Stimulated activated CD4-positive, alpha-beta T cell treated with anti-CD3 and anti-CD28 coated beads, Interleukin-2, amount 100 ng/mL, for 4 hours (primary cell): ENCODE measurements around the gene GPR143.

Experiments used
- DNase-seq: peaks from one replicate; pipeline ENCODE4 v3.0.0-alpha.2; 2020; ENCODE audit warnings: low read depth

Gene GPR143

GRCh38 chrX:9708086-9708485 is 57.6 kb downstream of the GPR143 start:
- no peak for DNase-seq

GRCh38 chrX:9707306-9708033 is 58.2 kb downstream of the GPR143 start:
- no peak for DNase-seq

- DNase-seq = no peak
Observed at GRCh38 chrX:9706421-9706820, 59.2 kb downstream of the GPR143 start.

GRCh38 chrX:9704876-9705465 is 60.7 kb downstream of the GPR143 start:
- DNase-seq = no peak

GRCh38 chrX:9703406-9703805 is 62.2 kb downstream of the GPR143 start:
- no peak for DNase-seq

- no peak for DNase-seq
Observed at GRCh38 chrX:9701790-9702189, 63.9 kb downstream of the GPR143 start.

- DNase-seq = no peak
Observed at GRCh38 chrX:9700555-9700954, 65.1 kb downstream of the GPR143 start.

- no peak for DNase-seq
Observed at GRCh38 chrX:9698576-9698975, 67.1 kb downstream of the GPR143 start.

GRCh38 chrX:9693307-9694001 is 72.2 kb downstream of the GPR143 start:
- no peak for DNase-seq

- DNase-seq = no peak
Observed at GRCh38 chrX:9690046-9690445, 75.6 kb downstream of the GPR143 start.

GRCh38 chrX:9688833-9689232 is 76.8 kb downstream of the GPR143 start:
- no peak for DNase-seq

- no peak for DNase-seq
Observed at GRCh38 chrX:9687899-9688298, 77.7 kb downstream of the GPR143 start.

GRCh38 chrX:9683350-9683749 is 82.3 kb downstream of the GPR143 start:
- no peak for DNase-seq

- no peak for DNase-seq
Observed at GRCh38 chrX:9682861-9683260, 82.8 kb downstream of the GPR143 start.

GRCh38 chrX:9682456-9682855 is 83.2 kb downstream of the GPR143 start:
- DNase-seq = no peak

- no peak for DNase-seq
Observed at GRCh38 chrX:9681422-9681821, 84.2 kb downstream of the GPR143 start.

- DNase-seq = no peak
Observed at GRCh38 chrX:9681011-9681410, 84.6 kb downstream of the GPR143 start.

- DNase-seq = no peak
Observed at GRCh38 chrX:9678215-9678965, 87.3 kb downstream of the GPR143 start.

- no peak for DNase-seq
Observed at GRCh38 chrX:9677098-9677739, 88.4 kb downstream of the GPR143 start.

GRCh38 chrX:9676738-9677097 is 88.9 kb downstream of the GPR143 start:
- DNase-seq = no peak

GRCh38 chrX:9676306-9676705 is 89.3 kb downstream of the GPR143 start:
- no peak for DNase-seq
